Epithelial cell of esophagus (primary cell): ENCODE measurements around the gene MAN2C1.
A peak's percentile ranks its signal among the peaks of the same experiment; 100 is the strongest.

Experiments used
- DNase-seq: peaks from one replicate; pipeline ENCODE4 v3.0.0; 2010; ENCODE audit warnings: low read depth
- H3K4me3 ChIP-seq: 2 replicates; pipeline ENCODE4 v1.5.1; 2011; ENCODE audit warnings: mild to moderate bottlenecking, low read length, control low read depth
- TF ChIP-seq, protein P1 (sequence below): IDR thresholded peaks from 2 replicates; pipeline ENCODE4 v1.5.1; 2011; ENCODE audit warnings: low read depth, mild to moderate bottlenecking, low read length, control low read depth, inconsistent platforms; ENCODE audit not compliant: insufficient read depth; ENCODE audit errors: missing control alignments

Gene MAN2C1

DNA sequence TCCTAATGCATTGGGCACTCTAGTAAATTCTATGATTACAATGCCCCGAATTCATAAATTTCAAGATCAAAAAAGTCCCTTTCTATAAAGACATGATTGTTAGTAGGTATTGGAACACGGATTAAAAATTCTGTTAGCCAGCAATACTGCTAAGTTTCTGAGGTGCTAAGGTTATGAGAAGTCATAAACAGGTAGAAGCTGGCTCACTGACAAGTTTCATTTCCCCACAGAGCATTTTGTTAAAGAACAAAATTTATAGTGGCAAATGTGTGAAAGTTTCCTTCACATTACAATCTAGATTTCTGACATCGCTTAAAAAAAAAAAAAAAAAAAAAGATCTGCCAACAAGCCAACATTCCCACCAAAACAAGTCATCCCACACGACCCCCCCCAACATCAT, 12.4 kb upstream of the MAN2C1 start:
- TF ChIP-seq, protein P1, sequence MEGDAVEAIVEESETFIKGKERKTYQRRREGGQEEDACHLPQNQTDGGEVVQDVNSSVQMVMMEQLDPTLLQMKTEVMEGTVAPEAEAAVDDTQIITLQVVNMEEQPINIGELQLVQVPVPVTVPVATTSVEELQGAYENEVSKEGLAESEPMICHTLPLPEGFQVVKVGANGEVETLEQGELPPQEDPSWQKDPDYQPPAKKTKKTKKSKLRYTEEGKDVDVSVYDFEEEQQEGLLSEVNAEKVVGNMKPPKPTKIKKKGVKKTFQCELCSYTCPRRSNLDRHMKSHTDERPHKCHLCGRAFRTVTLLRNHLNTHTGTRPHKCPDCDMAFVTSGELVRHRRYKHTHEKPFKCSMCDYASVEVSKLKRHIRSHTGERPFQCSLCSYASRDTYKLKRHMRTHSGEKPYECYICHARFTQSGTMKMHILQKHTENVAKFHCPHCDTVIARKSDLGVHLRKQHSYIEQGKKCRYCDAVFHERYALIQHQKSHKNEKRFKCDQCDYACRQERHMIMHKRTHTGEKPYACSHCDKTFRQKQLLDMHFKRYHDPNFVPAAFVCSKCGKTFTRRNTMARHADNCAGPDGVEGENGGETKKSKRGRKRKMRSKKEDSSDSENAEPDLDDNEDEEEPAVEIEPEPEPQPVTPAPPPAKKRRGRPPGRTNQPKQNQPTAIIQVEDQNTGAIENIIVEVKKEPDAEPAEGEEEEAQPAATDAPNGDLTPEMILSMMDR = no peak
- no peak overlapping the region for H3K4me3 ChIP-seq
- DNase-seq = no peak

DNA sequence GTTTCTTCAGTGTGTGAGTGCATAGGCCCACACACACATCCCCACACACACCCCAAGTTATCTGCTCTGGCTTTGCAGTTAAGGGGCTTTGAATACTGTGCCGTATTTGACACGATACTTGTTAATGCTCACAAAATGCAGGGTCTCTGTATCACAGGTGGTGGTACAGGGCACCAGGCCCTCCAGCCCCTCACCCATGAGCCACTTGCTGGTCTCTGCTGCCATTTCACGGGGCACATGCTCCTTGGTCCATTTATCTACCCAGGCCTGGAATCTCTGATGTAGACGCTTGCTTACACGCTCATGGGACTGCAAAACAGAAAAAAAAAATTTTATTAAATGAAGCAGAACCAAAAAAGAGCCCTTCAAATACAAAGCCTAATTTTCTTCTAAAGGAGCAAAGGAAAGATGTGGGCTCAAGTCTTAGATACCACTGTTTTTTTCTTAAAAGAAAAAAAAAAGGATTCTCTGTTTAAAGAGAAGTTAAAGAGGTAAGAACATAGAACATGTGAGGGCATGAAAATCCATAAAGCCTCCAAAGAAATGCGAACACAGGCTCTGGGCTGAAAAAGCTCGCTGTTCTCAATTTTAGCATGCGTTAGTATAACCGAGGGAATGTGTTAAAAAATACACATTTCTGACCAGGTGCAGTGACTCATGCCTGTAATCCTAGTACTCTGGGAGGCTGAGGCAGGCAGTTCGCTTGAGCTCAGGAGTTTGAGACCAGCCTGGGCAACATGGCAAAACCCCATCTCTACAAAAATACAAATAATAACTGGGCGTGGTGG, 3.7 kb upstream of the MAN2C1 start:
- TF ChIP-seq, protein P1 = no peak
- H3K4me3 ChIP-seq = no peak overlapping the region
- DNase-seq = peak; percentile 36

DNA sequence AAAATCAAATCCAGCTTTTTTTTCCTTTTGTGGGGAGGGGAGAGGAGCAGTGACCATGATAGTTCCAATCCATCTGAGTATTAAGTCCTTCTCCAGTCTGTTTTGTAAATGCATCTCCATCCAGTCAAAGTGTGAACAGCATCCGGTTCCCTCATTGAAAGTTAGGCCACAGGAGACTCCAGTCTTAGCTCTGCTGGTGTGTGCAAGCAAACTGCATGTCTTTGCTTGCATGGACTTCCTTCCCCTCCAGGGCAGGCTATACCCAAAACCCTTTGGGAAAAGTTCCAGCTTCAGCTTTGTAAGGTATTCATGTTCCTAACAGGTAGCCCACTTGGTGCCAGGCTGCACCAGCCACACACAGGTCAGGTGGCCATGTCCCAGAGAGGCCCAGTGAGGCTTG, 3.1 kb upstream of the MAN2C1 start:
- TF ChIP-seq, protein P1 = no peak
- peak; percentile 77 for DNase-seq
- no peak overlapping the region for H3K4me3 ChIP-seq

DNA sequence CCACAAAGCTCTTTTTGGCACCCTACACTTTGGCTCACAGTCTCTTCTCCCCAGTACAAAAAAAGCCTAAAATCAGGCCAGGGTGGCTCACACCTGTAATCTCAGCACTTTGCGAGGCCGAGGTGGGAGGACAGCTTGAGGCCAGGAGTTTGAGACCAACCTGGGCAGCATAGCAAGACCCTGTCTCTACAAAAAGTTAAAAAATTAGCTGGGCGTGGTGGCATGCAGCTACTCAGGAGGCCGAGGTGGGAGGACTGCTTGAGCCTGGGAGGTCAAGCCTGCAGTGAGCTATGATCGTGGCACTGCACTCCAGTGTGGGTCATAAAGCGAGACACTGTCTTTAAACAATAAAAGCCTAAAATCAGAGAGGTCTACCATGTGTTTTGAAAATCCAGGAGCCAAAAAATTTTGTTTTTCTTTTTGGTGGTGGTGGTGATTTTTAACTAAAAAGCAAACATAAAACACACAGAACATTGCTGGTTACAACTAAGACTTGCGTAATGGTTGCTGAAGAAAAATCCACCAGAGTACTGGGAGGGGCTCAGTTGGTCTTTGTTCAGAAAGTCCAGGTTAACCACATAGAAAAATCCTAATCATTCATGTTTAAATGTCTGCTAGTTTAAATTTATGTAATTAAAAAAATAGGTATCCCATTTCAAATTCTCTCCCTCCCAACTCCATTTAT, 1.6 kb upstream of the MAN2C1 start:
- TF ChIP-seq, protein P1 = no peak
- H3K4me3 ChIP-seq = no peak overlapping the region

DNA sequence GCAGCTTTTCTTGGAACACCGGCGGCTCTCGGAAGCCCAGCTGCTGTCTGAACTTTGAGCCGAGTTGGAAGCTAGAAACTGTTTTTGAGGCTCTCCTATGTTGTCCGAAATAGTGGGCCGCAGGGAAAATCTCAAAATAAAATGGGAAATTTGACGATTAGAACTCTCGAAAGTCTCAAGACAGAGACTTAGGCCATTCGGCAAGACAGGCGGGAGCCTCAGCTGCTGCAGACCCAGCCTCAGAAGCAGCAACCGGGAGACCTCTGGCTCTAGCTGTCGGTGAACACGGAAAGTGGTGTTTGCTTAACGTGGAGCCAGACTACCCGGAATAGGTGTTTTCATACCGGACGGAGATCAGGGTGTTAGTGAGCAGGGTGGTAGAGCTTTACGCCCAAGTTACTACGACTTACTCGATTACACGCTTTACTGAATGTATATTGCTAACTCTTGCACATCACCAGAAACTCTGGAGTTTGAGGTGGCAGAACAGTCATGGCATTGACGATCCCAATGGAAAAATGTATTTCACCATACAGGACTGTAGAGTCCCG, 357 bp upstream of the MAN2C1 start:
- DNase-seq = peak; percentile 28
- TF ChIP-seq, protein P1 = no peak
- peak overlapping the region; percentile 81 for H3K4me3 ChIP-seq

More for the DNA sequence above, 1.6 kb upstream of the MAN2C1 start:
- DNase-seq = no peak

DNA sequence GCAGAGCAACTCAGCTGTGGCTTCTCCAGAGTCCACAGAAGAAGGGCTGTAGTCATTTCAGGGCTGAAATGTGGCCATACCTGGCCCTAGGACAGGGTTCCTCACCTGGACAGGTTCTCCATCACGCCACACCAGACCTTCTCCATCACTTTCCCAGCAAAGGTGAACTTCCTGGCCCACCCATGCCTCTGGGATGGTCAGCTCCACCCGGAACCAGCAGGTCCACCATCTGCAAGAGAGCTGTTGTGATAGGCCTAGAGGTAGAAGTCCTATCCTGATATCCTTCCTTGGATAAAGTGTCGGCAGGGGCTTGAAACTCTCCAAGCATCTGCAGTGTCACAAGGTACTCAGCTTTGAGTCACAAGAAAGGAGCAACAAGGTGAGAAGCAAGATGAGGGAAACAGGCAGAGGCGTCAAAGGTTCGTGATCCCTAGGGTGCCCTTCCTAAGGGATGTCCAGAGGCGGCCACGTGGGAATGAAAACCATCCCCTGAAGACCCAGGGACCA, 948 bp downstream of the MAN2C1 start:
- H3K4me3 ChIP-seq = peak overlapping the region; percentile 81
- TF ChIP-seq, protein P1 = no peak
- DNase-seq = no peak
